GM13976 (cell line): ENCODE results near the gene PROCR.

Source experiments
- DNase-seq: peaks from one replicate; pipeline ENCODE4 v3.0.0; 2012; ENCODE audit warnings: low spot score
- in situ Hi-C: fragments of 300-500 bp; cut with MboI; formaldehyde crosslinking; loops from one replicate; pipeline ENCODE4 v1.12.0; 2022; ENCODE audit warnings: low sequenced_read_pairs, mixed read lengths, inconsistent platforms; ENCODE audit not compliant: unreplicated experiment
- TF ChIP-seq, protein P1 (sequence below): IDR thresholded peaks from 2 replicates; pipeline ENCODE4 v1.5.1; 2012; ENCODE audit warnings: borderline replicate concordance, mild to moderate bottlenecking; ENCODE audit not compliant: insufficient read depth; ENCODE audit errors: extremely low read depth, missing control alignments, control extremely low read depth

Gene PROCR

DNA sequence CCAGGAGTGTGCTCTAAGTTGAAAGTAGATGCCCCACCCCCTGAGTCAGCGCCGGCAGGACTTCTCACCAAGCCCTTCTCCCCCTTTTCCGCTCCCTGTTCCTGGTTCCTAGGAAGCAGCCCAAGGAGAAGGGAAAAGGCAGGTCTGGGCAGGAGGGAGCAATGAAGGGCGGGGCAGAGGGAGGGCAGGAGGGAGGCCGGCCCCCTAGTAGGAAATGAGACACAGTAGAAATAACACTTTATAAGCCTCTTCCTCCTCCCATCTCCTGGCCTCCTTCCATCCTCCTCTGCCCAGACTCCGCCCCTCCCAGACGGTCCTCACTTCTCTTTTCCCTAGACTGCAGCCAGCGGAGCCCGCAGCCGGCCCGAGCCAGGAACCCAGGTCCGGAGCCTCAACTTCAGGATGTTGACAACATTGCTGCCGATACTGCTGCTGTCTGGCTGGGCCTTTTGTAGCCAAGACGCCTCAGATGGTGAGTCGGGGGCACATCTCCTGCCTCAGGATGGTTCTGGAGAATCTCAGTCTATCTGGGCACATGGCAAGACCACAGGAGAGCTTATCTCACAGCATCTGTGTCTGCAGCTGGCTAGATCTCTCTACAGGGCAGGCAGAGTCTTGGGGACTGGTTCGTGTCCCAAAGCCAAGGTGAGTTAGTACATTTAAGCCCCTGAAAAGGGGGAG, at the start of gene PROCR:
PROCR (plus strand) TSS at position 320 of the 681 bp plus-strand sequence; CDS start at position 403, 83 bp downstream.
- in situ Hi-C loops: no loop called here
- TF ChIP-seq, protein P1, sequence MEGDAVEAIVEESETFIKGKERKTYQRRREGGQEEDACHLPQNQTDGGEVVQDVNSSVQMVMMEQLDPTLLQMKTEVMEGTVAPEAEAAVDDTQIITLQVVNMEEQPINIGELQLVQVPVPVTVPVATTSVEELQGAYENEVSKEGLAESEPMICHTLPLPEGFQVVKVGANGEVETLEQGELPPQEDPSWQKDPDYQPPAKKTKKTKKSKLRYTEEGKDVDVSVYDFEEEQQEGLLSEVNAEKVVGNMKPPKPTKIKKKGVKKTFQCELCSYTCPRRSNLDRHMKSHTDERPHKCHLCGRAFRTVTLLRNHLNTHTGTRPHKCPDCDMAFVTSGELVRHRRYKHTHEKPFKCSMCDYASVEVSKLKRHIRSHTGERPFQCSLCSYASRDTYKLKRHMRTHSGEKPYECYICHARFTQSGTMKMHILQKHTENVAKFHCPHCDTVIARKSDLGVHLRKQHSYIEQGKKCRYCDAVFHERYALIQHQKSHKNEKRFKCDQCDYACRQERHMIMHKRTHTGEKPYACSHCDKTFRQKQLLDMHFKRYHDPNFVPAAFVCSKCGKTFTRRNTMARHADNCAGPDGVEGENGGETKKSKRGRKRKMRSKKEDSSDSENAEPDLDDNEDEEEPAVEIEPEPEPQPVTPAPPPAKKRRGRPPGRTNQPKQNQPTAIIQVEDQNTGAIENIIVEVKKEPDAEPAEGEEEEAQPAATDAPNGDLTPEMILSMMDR: no peak
- DNase-seq: peak; percentile 63

DNA sequence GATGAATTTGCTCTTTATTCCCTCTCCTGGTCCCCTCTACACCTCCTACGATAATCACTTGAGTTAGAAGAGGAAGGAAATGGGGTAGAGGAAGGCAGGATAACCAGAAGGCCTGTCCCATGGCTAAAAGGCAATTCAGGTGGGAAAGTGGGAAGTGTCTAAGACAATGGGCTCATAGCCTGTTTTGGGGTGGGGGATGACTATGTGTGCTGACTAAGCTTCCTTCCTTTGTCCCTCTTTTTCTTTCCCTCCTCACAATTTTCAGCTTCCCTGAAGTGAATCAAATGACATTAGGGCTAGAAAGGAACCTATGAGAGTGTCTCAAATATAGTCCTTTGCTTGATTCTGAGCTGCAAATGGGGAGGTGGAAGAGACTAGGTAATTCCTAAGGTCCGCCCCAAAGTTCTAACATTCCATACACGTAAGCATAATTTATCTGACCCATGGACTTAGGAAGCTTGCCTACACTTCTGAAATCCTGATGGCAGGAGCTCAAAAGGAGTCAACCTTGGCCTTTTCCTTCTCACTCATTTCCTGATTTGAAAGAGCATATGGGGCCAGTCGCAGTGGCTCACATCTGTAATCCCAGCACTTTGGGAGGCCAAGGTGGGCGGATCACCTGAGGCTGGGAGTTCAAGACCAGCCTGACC, 49.0 kb upstream of the PROCR start:
- TF ChIP-seq, protein P1: no peak
- DNase-seq: no peak
- in situ Hi-C loops: no loop called here

DNA sequence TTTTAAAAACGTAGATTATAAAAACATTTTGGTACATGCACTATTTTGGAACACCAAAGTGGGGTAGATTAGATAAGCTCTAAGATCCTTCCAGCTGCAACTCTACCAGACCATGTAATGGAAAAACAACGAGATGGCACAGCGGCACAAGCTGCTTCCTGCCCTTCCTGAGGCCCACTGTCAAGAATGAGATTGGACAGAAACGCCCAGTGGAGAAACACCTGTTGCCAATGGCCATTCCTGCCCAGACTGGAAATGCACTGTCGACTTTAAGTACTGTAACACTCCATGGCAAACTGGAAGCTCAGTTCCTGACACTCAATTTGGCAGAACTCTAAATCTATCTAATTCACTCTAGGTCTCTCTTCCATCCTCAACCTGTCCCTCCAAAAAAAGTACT, 46.1 kb upstream of the PROCR start:
- TF ChIP-seq, protein P1: no peak
- no peak for DNase-seq
- in situ Hi-C loops: no loop called here

DNA sequence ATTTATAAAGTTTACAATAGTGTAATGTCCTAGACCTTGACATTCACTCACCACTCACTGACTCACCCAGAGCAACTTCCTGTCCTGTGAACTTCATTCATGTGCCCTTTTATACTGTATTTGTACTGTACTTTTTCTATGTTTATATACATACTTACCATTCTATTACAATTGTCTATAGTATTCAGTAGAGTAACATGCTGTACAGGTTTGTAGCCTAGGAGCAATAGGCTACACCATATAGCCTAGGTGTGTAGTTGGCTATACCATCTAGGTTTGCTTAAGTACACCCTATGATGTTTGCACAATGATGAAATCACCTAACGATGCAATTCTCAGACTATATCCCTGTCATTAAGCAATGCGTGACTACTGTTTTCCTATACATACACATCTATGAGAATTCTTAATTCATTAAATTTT, 42.2 kb upstream of the PROCR start:
- no peak for DNase-seq
- in situ Hi-C loops: no loop called here
- TF ChIP-seq, protein P1: no peak

DNA sequence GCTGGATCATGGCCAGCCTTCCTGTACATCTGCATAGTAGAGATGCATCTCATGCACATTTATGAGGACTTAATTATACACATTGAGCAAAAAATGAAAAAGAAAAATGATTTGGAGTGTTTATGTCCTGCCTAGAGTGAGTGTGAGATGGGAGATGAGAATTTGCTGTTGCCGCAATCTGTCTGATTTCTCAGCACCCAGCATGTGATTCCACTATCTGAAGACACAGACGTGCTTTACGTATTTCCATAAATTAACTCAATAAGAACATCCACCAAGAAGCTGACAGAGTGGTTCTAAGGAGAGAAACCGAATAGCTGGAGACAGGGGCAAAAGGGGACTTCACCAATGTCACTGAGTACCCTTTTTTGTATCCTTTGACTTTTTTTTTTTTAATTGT, 39.9 kb upstream of the PROCR start:
- TF ChIP-seq, protein P1: no peak

DNA sequence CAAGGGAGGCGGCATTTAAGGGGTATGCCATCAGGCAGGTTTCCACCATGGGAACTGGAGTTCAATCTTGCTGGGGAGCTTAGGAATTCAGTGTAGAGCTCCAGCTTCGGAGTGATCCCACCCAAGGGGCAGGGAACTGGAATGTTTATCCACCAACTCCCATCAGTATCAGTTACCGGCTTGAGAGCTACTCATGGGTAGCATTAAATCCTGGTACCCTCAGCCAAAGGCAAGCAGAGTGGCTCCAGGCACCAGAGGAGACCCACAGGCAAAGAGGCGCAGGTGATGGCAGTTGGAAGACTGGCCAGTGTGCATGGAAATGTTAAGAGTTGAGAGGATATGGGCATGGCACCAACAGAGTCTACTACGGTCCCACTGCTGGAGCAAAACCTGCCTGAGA, 38.8 kb upstream of the PROCR start:
- in situ Hi-C loops: no loop called here
- TF ChIP-seq, protein P1: no peak
- DNase-seq: no peak

More for the DNA sequence above, 39.9 kb upstream of the PROCR start:
- in situ Hi-C loops: no loop called here
- no peak for DNase-seq

DNA sequence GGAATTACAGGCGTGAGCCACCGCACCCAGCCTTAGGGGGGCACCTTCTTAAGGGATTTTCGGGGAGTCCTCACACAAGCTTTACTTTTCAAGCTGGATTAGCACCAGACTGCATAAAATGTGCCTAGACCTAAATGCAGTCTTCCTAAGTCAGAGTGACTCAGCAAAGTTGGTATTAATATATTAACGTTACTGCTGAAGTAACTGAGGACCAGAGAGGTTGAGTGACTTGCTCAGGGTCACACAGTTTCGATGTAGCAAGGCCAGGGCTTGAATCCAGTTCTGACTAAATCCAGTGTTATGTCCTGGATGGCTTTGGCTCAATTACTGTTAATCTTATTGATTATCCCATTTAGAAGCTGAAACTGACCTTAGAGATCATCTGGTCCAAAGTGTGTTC, 38.1 kb upstream of the PROCR start:
- in situ Hi-C loops: no loop called here
- no peak for DNase-seq
- TF ChIP-seq, protein P1: no peak
